Measurements from ENCODE around the gene C1orf116.

GRCh38 chr1:207024202-207025145 is 8.1 kb downstream of the C1orf116 start:
- TF ChIP-seq CTCF (IDR thresholded peaks at IDR 0.05) (no peak), POLR2A (IDR thresholded peaks at IDR 0.05) (no peak), EP300 (IDR thresholded peaks at IDR 0.05) (no peak)

Measured in stomach (tissue), 4 donors.